Measurements from ENCODE around the gene ZFX.

DNA sequence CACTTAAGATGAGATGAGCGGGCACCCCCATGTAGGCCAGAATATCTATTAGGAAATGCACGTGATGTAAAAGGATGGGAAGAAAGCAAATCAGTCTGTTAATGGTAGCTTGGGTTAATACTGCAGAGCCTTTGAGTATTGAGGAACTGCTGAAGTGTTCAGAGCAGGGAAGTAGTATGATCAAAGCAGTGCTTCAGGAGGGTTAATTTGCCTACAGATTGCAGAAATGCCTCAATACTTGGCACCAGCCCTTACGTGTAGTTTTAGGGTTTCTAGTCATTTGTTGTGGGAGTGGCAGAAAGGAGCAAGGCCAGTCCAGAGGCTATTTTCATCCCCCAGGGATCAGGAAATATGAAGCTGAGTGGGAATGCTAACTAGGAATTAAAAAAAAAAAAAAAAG, 19.7 kb downstream of the ZFX start:
- TF ChIP-seq POLR2A (IDR thresholded peaks at IDR 0.05): no peak
- TF ChIP-seq CTCF (IDR thresholded peaks at IDR 0.05): no peak

Data from adrenal gland (tissue), 5 donors.